HG02759 (cell line): ENCODE data around the gene METTL1.
A peak's percentile ranks its signal among the peaks of the same experiment; 100 is the strongest.

ENCODE experiments used
- ATAC-seq: cut with Tn5 transposase; IDR thresholded peaks from one replicate; pipeline ENCODE4 v1.9.1; 2021; ENCODE audit warnings: mild to moderate bottlenecking, moderate library complexity; ENCODE audit not compliant: unreplicated experiment

The METTL1 gene

GRCh38 chr12:57771236-57771872, 551 bp downstream of the METTL1 start:
- ATAC-seq, result peak; percentile 79

GRCh38 chr12:57770734-57771133, 1.2 kb downstream of the METTL1 start:
- ATAC-seq, result no peak

GRCh38 chr12:57769594-57769993, 2.3 kb downstream of the METTL1 start:
- no peak for ATAC-seq

GRCh38 chr12:57767876-57768275, 4.0 kb downstream of the METTL1 start:
- ATAC-seq, result no peak

- ATAC-seq, result no peak
These were observed 4.6 kb downstream of the METTL1 start for GRCh38 chr12:57767305-57767698.

GRCh38 chr12:57766464-57767304, 5.2 kb downstream of the METTL1 start, which contains the start of gene CYP27B1:
CYP27B1 (minus strand) TSS chr12:57767078; CDS start chr12:57767041, 37 bp downstream.
- no peak for ATAC-seq

GRCh38 chr12:57765698-57766463, 6.0 kb downstream of the METTL1 start:
- ATAC-seq, result peak; percentile 11

- ATAC-seq, result peak; percentile 67
These were observed 6.8 kb downstream of the METTL1 start for GRCh38 chr12:57765003-57765697.

GRCh38 chr12:57764662-57765002, 7.3 kb downstream of the METTL1 start:
- peak; percentile 14 for ATAC-seq

GRCh38 chr12:57763881-57764661, 7.8 kb downstream of the METTL1 start:
- ATAC-seq, result no peak

- no peak for ATAC-seq
These were observed 9.4 kb downstream of the METTL1 start for GRCh38 chr12:57762463-57762862.

- no peak for ATAC-seq
These were observed 10.4 kb downstream of the METTL1 start for GRCh38 chr12:57761391-57761998.

GRCh38 chr12:57760347-57760982, 11.4 kb downstream of the METTL1 start:
- no peak for ATAC-seq

GRCh38 chr12:57759360-57759980, 12.4 kb downstream of the METTL1 start:
- ATAC-seq, result no peak

GRCh38 chr12:57758552-57759359, 13.1 kb downstream of the METTL1 start:
- ATAC-seq, result no peak

- ATAC-seq, result no peak
These were observed 14.1 kb downstream of the METTL1 start for GRCh38 chr12:57757771-57758170.

- peak; percentile 13 for ATAC-seq
These were observed 15.2 kb downstream of the METTL1 start for GRCh38 chr12:57756406-57757341.
